ENCODE results near the gene EML5.
"Not testable (repeated sequence)": the region's sequence is repeated elsewhere in the genome, so short reads cannot be mapped to it uniquely, and the experiment has no call there.

Gene EML5

DNA sequence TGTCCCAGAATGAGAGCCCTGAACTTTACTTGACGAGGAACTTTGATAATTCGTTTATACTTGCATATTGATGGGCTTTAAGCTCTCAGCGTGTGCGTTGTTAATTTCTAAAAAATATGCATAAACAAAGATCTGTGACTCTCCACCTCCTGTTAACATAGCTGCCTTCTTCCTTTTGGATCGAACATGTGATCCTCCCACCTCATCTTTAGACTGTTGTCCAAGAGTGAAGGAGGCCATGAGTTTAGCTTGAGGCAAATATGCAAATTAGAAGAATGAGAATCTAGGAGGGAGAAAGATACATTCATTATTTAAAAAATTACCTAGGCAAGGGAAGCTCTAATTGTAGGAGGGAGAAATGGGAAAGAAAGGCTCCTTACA lies 32.3 kb upstream of the EML5 start:
- no peak for DNase-seq (ENCODE audit: low read depth)
- peak overlapping the region; percentile 91 for H3K4me3 ChIP-seq (ENCODE audit: control insufficient read depth, low read depth, low read length)
- TF ChIP-seq, protein P1, sequence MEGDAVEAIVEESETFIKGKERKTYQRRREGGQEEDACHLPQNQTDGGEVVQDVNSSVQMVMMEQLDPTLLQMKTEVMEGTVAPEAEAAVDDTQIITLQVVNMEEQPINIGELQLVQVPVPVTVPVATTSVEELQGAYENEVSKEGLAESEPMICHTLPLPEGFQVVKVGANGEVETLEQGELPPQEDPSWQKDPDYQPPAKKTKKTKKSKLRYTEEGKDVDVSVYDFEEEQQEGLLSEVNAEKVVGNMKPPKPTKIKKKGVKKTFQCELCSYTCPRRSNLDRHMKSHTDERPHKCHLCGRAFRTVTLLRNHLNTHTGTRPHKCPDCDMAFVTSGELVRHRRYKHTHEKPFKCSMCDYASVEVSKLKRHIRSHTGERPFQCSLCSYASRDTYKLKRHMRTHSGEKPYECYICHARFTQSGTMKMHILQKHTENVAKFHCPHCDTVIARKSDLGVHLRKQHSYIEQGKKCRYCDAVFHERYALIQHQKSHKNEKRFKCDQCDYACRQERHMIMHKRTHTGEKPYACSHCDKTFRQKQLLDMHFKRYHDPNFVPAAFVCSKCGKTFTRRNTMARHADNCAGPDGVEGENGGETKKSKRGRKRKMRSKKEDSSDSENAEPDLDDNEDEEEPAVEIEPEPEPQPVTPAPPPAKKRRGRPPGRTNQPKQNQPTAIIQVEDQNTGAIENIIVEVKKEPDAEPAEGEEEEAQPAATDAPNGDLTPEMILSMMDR (IDR thresholded peaks at IDR 0.05; ENCODE audit: control insufficient read depth, insufficient read depth, low read depth, low read length, missing control alignments), result no peak

DNA sequence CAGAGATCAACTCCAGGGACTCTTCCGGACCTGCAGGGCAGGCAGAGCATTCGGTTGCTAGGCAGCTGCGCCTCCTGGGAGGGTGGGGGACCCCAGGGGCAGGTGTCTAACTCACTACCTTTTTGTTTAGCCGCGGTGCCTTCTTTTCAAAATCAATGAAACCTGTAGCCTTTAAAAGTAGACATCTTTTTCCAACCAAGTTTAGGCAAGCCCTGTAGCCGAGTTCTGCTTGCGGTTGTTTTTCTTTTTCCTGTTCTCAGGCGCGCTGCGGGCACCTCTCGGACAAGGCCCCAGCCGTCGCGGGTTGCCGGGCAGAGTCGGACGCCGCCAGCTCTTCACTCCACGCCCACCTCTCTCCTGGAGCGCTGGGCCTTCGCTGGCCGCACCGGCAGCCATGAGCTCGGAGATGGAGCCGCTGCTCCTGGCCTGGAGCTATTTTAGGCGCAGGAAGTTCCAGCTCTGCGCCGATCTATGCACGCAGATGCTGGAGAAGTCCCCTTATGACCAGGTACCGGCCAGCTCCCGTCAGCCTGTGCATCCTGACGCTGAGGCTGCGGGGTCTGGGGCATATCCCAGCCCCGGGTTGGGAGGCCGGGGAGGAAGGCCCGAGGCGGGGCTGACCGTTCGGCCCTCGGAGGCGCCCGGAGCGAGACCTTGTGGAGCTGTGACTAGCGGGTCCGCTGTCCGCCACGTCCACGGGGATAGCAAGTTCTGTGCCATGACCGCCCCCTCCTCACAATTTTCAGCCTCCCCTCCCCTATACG lies 31.7 kb upstream of the EML5 start, which contains the start of gene TTC8:
TTC8 (plus strand) TSS at position 338 of the 764 bp plus-strand sequence; CDS start at position 395, 57 bp downstream.
- peak; percentile 49 for DNase-seq (ENCODE audit: low read depth)
- TF ChIP-seq, protein P1 (IDR thresholded peaks at IDR 0.05; ENCODE audit: control insufficient read depth, insufficient read depth, low read depth, low read length, missing control alignments), result no peak
- peak within 1 kb of the TSS; percentile 91 for H3K4me3 ChIP-seq (ENCODE audit: control insufficient read depth, low read depth, low read length)

DNA sequence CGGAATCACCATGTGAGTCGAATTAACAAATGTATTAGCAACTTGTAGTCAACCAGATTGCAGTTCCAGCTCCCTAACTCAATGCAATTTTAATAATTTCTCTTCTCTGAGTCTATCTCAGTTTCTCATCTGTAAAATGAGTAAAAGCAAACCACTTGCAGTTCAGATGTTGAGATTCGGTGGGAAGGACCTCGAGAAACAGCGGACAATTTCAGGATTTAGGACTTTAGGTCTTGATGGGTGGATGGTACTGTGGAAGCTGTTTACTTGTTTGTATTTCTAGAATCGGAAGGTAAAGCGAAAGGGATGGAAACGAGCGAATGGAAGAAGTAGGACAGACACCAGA lies 31.2 kb upstream of the EML5 start:
- DNase-seq (ENCODE audit: low read depth), result no peak
- TF ChIP-seq, protein P1 (IDR thresholded peaks at IDR 0.05; ENCODE audit: control insufficient read depth, insufficient read depth, low read depth, low read length, missing control alignments), result no peak
- H3K4me3 ChIP-seq (ENCODE audit: control insufficient read depth, low read depth, low read length), result peak overlapping the region; percentile 91

DNA sequence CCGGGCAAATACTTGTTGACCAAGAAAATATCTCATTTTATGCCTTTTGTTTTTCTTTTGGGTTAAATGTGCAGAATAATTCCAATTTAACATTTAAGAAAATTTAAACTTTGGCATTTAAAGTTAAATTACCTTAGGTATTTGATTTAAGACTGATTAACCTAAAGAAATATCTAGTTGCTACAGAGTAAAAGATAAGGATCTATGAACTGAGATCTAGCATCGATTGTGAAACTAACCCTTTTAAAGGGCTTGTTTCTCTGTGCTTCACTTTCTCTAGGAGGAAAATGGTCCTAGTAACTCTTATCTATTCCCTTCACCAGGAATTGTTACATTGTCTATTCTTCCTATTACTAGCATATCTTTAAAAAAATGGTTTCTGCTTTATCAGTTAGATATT lies 29.1 kb upstream of the EML5 start:
- no peak overlapping the region for H3K4me3 ChIP-seq (ENCODE audit: control insufficient read depth, low read depth, low read length)
- no peak for DNase-seq (ENCODE audit: low read depth)
- TF ChIP-seq, protein P1 (IDR thresholded peaks at IDR 0.05; ENCODE audit: control insufficient read depth, insufficient read depth, low read depth, low read length, missing control alignments), result no peak

DNA sequence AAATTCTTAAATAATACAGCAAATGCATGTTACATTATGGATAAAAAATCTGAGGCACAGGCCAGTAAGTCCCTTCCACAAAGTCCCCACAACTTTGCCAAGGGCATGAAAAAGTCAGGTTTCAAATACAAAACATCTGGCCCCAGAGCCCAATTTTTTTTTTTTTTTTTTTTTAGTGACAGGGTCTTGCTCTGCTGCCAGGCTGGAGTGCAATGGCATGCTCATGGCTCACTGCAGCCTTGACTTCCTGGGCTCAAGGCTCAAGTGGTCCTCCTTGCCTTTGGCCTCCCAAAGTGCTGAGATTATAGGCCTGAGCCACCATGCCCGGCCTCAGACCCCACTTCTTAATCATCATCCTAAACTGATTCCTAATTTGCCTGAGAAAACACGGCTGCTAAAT lies 28.6 kb upstream of the EML5 start:
- no peak for DNase-seq (ENCODE audit: low read depth)
- TF ChIP-seq, protein P1 (IDR thresholded peaks at IDR 0.05; ENCODE audit: control insufficient read depth, insufficient read depth, low read depth, low read length, missing control alignments), result no peak
- no peak overlapping the region for H3K4me3 ChIP-seq (ENCODE audit: control insufficient read depth, low read depth, low read length)

DNA sequence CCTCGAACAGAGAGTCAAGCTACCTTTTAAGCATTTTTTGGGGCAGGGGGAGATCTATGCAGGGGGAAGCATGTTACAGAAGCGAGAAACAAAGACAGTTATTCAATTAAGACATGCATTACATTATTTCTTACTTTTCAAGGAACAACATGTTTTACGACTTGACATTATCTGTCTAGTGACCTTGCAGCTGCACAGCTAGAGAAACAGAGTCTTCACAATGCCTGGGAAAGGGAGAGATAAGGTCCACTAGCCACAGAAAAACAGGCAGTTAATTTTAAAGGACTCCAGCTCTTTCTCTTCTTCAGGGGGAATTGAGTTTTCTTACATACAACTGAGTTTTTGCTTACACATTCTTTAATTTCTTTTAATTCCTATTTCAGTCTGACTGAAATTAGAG lies 26.9 kb upstream of the EML5 start:
- not testable (repeated sequence) for H3K4me3 ChIP-seq (ENCODE audit: control insufficient read depth, low read depth, low read length); DNase-seq (ENCODE audit: low read depth)

DNA sequence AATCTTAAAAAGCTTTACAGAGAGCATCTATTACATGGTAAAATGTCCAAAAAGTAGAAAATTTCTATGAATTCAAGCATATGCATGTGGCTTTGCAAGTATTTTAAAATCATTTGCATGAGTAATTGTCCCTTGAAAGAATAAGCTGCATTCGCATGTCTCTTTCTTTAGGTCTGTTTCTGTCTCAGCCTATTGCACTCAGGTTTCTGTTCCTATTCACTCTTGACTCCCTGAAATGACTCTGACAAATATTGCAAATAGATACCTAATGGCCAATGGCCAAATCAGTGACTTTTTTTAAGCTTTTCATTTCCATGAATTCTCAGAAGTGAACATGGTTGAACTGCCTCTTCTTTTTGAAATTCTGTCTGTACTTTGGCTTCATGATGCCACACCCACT lies 25.3 kb upstream of the EML5 start:
- no peak overlapping the region for H3K4me3 ChIP-seq (ENCODE audit: control insufficient read depth, low read depth, low read length)
- TF ChIP-seq, protein P1 (IDR thresholded peaks at IDR 0.05; ENCODE audit: control insufficient read depth, insufficient read depth, low read depth, low read length, missing control alignments), result no peak
- no peak for DNase-seq (ENCODE audit: low read depth)
